D721Med (cell line): ENCODE results near the gene TRIM73.
"Not testable (repeated sequence)": the region's sequence is repeated elsewhere in the genome, so short reads cannot be mapped to it uniquely, and the experiment has no call there.

ENCODE experiments used
- DNase-seq: peaks from one replicate; pipeline ENCODE4 v3.0.0; 2011; ENCODE audit warnings: low spot score; ENCODE audit not compliant: insufficient read length
- FAIRE-seq: peaks from 2 replicates; lab custom pipeline; 2011; peaks lifted over from hg19 to GRCh38; lab: Jason Lieb, UNC

TRIM73 gene

DNA sequence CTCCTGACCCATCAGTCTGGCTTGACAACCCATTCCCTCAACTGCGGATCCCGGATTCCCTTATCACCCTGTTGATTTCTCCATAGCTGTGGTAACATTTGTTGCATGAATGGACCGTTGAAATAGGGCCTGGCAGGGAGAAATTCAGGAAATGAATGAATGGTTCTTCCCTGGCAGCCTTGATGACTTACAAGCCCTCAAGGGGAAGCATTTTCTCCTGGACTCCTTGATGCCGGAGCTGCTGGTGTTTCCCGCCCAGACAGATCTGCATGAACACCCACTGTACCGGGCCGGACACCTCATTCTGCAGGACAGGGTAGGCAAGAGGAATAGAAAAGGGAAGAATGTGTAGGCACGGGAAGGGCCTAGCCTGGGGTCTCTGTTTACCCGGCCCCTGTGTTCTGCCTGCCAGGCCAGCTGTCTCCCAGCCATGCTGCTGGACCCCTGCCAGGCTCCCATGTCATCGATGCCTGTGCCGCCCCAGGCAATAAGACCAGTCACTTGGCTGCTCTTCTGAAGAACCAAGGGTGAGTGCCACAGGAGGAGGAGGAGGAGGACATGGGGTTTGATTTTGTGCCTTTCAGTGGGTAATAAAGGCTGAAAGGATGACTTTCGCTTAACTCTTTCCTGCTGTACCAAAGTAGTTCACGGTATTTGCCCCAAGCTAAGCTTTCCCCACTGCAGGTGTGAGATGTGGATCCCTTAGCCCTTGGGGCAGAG is 19.4 kb downstream of the TRIM73 start:
- DNase-seq, FAIRE-seq: not testable (repeated sequence)

DNA sequence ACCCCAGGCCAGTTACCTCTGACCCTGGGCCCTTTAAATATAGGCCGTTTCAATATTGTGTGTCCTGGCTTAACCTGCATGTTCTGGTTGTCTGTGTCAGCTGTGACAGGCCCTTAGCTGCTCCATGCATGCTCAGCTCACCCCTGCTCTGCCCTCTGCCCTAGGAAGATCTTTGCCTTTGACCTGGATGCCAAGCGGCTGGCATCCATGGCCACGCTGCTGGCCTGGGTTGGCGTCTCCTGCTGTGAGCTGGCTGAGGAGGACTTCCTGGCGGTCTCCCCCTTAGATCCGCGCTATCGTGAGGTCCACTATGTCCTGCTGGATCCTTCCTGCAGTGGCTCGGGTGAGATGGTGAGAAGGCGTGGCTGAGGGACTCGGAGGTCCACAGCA is 20.0 kb downstream of the TRIM73 start:
- DNase-seq, FAIRE-seq: not testable (repeated sequence)

DNA sequence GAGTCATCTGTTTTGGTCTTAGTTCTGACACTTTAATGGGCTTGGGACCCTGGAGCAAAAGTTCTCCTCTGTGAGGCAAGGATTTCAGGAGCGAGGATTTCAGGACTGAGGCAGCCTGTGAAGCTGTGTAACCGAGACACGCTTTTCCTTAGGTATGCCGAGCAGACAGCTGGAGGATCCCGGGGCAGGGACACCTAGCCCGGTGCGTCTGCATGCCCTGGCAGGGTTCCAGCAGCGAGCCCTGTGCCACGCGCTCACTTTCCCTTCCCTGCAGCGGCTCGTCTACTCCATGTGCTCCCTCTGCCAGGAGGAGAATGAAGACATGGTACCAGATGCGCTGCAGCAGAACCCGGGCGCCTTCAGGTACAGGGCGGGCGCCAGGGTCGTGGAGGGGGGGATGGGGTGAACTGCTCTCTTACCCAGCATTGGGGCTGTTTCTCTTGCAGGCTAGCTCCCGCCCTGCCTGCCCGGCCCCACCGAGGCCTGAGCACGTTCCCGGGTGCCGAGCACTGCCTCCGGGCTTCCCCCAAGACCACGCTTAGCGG is 20.5 kb downstream of the TRIM73 start:
- FAIRE-seq, DNase-seq: not testable (repeated sequence)

DNA sequence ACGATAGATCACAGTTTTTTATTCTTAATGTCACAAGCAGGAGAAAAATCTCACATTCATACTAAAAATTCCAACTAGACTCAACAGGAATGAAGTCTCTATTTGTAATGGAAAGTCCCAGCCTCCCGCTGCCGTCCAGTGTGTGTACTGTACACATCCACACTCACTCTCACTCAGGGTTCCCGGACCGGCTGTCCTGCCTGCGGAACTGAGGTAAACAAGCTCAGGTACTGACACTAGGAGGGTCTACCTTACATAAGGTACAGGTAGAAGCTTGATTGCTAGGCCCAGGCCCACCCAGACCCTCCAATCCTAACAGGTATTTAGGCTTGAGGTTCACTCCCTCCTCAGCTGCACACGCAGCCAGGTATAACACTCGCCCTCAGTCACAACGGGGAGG is 21.4 kb downstream of the TRIM73 start:
- DNase-seq, FAIRE-seq: not testable (repeated sequence)

DNA sequence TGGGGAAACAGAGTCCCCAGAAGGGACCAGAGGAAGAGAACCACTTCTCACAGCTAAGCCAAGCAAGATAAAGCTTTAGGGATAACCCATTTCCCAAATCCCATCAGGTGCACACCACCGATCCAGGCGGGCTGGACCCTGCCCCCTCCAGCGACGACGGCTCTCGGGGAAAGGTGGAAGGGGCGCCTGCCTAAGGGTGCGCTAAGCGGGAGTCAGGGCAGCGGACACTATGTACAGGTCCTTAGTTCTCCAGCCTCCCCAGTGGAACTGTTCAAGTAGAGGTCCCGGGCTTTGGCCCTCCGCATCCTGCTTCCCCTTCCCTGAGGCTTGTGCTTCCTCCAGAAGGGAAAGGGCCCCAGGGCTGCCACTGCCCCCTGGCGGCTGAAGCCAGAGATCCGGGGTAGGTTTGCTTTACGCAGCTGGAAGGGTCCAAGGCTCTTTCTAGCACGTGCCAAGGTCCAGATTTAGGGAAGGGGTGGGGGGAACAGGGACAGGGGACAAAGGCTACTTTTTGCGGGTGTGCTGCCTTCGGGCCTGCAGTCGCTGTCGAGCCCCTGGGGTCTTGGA is 22.9 kb downstream of the TRIM73 start:
- DNase-seq, FAIRE-seq: not testable (repeated sequence)

DNA sequence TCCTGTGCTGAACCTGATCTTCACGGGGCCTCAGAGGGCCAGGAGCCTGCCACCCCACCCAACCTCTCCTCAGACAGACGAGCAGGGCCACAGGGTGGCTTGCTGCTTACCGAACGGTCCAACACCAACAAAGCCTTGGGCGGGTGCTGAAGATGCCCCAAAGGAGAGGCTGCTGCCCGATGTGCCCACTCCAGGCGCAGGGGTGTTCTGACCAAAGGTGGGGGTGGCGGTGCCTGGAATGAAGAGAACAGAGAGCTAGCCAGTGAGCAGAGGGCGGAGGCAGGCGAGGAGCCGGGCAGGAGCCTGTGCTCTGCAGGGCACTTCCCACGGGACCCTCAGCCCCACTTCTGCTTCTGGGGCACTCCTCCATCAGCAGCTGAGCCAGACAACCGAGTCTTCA is 23.8 kb downstream of the TRIM73 start:
- FAIRE-seq, DNase-seq: not testable (repeated sequence)

DNA sequence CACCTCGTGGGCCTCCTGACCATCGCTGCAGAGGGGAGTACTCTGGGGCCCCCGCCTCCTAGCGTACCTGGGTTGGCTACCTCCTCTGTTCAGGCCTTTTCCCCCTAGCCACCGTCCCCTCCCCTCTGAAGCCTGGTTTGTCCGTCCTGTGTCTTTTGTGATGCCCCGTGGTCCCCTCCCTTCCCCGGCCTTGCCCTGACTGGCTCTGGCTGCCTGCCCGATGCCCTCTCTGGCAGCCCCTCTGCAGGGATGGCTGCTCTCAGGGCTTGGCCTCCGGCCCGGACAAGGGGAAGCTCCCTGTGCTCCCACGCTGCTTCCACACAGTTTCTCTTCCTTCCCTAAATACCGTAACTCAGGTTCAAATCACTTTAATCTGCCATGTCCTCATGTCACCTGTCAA is 24.3 kb downstream of the TRIM73 start:
- not testable (repeated sequence) for DNase-seq, FAIRE-seq

DNA sequence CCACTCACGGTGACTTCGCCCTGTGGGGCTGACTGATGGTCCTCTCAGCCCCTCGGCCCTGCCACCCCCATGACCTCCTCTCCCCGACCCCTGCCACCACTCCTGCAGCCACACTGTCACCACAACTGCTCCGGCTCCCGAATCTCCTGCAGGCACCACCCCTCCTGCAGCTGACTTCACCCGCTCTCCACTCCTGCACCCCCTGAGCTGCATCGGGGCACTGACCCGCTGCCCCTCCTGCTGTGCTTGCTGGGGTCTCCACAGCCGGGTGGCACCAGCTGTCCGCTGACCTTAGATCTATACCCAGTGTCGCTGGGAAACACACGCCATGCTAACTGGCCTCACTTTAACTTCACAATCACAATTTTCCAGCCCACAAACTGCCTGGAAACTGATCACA is 24.7 kb downstream of the TRIM73 start:
- DNase-seq, FAIRE-seq: not testable (repeated sequence)

DNA sequence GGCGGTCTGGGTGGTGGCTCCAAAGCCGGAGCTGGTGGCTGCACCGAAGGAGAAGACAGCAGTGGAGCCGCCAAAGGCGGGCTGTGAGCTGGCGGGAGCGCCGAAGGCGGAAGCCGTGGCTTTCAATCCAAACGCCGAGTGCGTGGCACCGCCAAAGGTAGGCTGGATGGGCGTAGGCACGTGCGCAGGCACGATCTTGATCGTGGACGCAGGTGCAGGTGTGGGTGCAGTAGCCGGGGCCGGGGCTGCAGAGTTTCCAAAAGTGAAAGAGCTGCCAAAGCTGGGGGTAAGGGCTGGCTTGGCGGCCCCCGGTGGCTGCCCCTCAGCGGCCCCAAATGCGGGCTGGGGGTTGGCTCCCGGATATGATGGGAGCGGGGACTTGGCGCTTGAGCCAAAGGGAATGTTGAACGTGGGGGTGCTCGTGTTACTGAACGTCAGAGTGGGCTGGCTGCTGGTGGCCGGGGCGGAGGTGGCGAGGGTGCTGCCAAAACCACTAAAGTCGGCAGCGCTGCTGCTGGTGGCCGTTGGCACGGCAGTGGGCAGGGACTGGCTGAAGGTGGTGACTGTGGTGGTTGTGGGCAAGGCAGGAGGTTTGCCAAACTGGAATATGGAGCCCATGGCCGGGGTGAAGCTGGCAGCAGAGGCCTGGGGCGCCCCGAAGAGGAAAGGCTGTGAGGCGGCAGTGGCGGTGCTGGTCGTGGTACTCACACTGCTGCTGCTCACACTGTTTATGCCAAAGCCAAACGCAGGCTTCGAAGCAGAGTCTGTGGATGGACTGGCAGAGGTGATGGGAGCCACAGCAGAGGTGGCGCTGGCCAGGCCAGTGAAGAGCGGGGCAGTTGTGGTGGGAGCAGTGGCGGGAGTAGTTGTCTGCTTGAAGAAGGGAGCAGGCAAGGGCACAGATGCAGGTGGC is 26.6 kb downstream of the TRIM73 start:
- not testable (repeated sequence) for FAIRE-seq, DNase-seq

DNA sequence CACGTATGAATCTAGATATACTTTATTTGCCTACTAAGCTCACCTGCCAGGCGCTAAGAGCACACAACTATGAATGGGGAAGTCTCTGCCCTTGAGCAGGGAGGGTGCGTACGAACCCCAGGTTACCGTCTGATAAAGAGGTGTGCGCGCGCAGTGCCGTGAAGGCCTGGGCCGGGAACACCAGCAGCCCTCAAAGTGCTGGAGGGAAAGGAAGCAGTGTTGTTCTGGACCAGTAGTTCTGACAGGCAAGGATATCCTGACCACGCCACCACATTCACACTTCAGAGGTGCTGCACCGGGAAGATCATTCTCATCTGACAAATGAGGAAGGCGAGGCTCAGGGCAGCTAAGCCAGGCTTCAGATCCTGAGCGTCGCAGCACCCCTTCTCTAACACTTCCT is 28.1 kb downstream of the TRIM73 start:
- FAIRE-seq, DNase-seq: not testable (repeated sequence)

DNA sequence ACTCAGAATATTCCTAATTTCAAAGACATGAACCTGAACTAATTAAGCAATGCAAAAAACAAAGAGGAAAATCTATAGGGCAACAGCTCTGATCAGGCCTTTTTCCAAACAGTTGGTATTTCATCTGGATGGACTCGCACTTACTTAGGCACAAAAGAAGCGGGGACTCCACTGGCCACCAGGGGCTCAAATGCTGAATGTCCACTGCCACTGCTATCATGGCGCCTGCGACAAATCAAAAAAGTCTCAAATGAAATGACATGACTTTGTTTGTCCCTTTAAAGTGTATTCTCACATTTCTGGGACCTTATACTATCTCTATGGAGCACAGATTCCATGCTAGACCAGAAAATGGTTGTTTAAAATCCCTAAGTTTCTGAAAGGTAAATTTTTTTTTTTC is 43.6 kb downstream of the TRIM73 start:
- FAIRE-seq, DNase-seq: not testable (repeated sequence)

DNA sequence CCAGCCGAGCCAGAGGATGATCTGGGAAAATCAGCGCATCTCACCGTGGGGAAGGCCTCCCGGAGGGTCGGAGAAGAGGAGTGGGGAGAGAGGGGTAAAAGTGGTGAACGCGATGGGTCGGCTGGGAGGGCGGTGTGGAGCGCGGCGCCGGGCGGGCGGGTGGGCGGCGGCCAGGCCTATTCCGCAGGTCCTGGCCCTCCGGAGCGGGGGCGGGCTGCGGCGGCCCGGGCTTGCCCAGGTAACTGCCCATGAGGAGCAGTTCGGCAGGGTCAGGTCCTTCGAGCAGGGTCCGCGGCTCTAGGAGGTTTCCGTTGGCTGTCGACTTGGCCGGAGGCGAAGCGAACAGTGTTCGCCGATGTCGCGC is 46.7 kb downstream of the TRIM73 start:
- DNase-seq, FAIRE-seq: not testable (repeated sequence)

DNA sequence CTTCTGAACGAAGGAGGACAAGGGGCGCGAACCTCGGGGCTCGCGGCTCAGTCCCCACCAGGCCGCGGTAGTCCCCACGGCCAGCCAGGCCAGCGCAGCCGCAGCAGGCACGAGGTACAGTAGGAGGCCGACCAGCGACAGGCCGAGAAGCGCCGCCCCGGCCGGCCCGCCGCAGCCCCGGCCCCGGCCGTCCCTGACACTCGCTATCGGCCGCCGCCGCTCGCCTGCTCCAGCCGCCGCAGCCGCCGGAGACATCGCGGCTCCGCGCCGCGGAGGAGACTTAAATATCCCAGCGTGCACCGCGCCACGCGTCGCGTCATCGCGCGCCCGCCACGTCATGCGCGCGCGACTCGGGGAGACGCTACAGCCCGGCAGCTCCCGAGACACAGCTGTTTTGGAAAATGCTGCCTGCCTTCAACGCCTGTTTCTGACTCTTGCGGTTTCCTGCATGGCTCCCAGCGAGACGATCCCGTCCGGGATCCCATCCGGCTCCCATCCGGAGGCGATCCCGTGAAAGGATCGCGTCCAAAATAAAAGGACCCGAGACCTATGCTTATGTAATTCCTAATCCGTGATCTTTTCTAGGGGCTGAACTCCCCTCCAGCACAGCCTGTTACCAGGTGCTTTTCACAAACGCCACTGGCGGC is 47.2 kb downstream of the TRIM73 start:
- not testable (repeated sequence) for FAIRE-seq, DNase-seq

DNA sequence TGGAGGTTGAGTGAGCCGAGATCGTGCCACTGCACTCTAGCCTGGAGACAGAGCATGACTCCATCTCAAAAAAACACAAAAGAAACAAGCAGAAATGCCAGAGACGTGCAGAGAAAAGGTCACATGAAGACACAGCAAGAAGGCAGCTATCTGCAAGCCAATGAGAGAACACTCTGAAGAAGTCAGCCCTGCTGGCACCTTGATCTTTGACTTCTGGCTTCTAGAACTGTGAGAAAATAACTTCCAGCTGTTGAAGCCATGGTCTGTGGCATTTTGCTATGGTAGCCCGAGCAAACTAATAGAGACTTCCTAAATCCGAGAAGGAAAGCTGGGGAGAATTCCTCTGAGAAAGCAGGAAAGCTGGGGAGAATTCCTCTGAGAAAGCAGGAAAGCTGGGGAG is 54.5 kb downstream of the TRIM73 start:
- DNase-seq, FAIRE-seq: not testable (repeated sequence)
